Measurements from ENCODE around the gene USP20. TPM values are rescaled to one million over a fixed set of nuclear protein-coding genes. Genes with fewer than 3 reads are reported as not detected.

Gene USP20
- total RNA-seq, 1 donor = 10.5 TPM

GRCh38 chr9:129798973-129799372, 36.3 kb upstream of the USP20 start:
- Histone ChIP-seq H3K4me2 (ENCODE audit: insufficient read depth, low read length) (no peak overlapping the region), H3K27me3 (ENCODE audit: insufficient read depth, low read length) (peaks cover 22% of the 10 kb centered on the region), H3K9me3 (ENCODE audit: low read depth, low read length) (no peaks in the 10 kb centered on the region), H3K4me3 (ENCODE audit: insufficient read depth, low read length) (no peak overlapping the region), H4K20me1 (ENCODE audit: insufficient read depth, low read length) (no peaks in the 10 kb centered on the region), H3K79me2 (ENCODE audit: insufficient read depth, low read length) (peaks cover 6% of the 10 kb centered on the region), H3K4me1 (ENCODE audit: insufficient read depth, low read length) (peaks cover 5% of the 10 kb centered on the region), H2AFZ (ENCODE audit: low read length) (no peak overlapping the region), H3K36me3 (ENCODE audit: insufficient read depth, low read length) (no peaks in the 10 kb centered on the region), H3K27ac (ENCODE audit: low read depth, low read length) (no peak overlapping the region)
- TF ChIP-seq, protein P1, sequence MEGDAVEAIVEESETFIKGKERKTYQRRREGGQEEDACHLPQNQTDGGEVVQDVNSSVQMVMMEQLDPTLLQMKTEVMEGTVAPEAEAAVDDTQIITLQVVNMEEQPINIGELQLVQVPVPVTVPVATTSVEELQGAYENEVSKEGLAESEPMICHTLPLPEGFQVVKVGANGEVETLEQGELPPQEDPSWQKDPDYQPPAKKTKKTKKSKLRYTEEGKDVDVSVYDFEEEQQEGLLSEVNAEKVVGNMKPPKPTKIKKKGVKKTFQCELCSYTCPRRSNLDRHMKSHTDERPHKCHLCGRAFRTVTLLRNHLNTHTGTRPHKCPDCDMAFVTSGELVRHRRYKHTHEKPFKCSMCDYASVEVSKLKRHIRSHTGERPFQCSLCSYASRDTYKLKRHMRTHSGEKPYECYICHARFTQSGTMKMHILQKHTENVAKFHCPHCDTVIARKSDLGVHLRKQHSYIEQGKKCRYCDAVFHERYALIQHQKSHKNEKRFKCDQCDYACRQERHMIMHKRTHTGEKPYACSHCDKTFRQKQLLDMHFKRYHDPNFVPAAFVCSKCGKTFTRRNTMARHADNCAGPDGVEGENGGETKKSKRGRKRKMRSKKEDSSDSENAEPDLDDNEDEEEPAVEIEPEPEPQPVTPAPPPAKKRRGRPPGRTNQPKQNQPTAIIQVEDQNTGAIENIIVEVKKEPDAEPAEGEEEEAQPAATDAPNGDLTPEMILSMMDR (IDR thresholded peaks at IDR 0.05; ENCODE audit: extremely low read depth, low read depth, low read length) = no peak
- no peak for DNase-seq (ENCODE audit: insufficient read length, low spot score, missing footprints)

- Histone ChIP-seq H3K4me2 (ENCODE audit: insufficient read depth, low read length) (no peak overlapping the region), H3K27ac (ENCODE audit: low read depth, low read length) (no peak overlapping the region), H3K4me3 (ENCODE audit: insufficient read depth, low read length) (no peak overlapping the region), H3K36me3 (ENCODE audit: insufficient read depth, low read length) (peaks cover 8% of the 10 kb centered on the region), H2AFZ (ENCODE audit: low read length) (no peak overlapping the region), H3K9me3 (ENCODE audit: low read depth, low read length) (no peaks in the 10 kb centered on the region), H3K27me3 (ENCODE audit: insufficient read depth, low read length) (no peaks in the 10 kb centered on the region), H3K79me2 (ENCODE audit: insufficient read depth, low read length) (peaks cover 20% of the 10 kb centered on the region), H4K20me1 (ENCODE audit: insufficient read depth, low read length) (peaks cover 3% of the 10 kb centered on the region), H3K4me1 (ENCODE audit: insufficient read depth, low read length) (peaks cover 7% of the 10 kb centered on the region)
- no peak for DNase-seq (ENCODE audit: insufficient read length, low spot score, missing footprints)
- TF ChIP-seq, protein P1 (IDR thresholded peaks at IDR 0.05; ENCODE audit: extremely low read depth, low read depth, low read length) = no peak
Observed at GRCh38 chr9:129801504-129801903, 33.8 kb upstream of the USP20 start.

GRCh38 chr9:129802833-129803675, 32.2 kb upstream of the USP20 start, which contains the start of gene TOR1B:
TSS of gene TOR1B (plus strand) at chr9:129803184. CDS start at chr9:129803213, 29 bp downstream.
- Histone ChIP-seq H2AFZ (ENCODE audit: low read length) (peak within 1 kb of the TSS; percentile 85), H3K36me3 (ENCODE audit: insufficient read depth, low read length) (peaks cover 12% of the 10 kb centered on the region), H3K27me3 (ENCODE audit: insufficient read depth, low read length) (no peaks in the 10 kb centered on the region), H3K4me1 (ENCODE audit: insufficient read depth, low read length) (peaks cover 7% of the 10 kb centered on the region), H3K9me3 (ENCODE audit: low read depth, low read length) (no peaks in the 10 kb centered on the region), H4K20me1 (ENCODE audit: insufficient read depth, low read length) (peaks cover 3% of the 10 kb centered on the region), H3K79me2 (ENCODE audit: insufficient read depth, low read length) (peaks cover 20% of the 10 kb centered on the region), H3K27ac (ENCODE audit: low read depth, low read length) (peak within 1 kb of the TSS; percentile 49), H3K4me3 (ENCODE audit: insufficient read depth, low read length) (peak within 1 kb of the TSS; percentile 92), H3K4me2 (ENCODE audit: insufficient read depth, low read length) (peak within 1 kb of the TSS; percentile 99)
- DNase-seq (ENCODE audit: insufficient read length, low spot score, missing footprints) = peak; percentile 99
- TF ChIP-seq, protein P1 (IDR thresholded peaks at IDR 0.05; ENCODE audit: extremely low read depth, low read depth, low read length) = no peak

GRCh38 chr9:129803676-129804060, 31.6 kb upstream of the USP20 start:
- peak overlapping the region; percentile 85 for H2AFZ ChIP-seq (ENCODE audit: low read length)
- peak overlapping the region; percentile 49 for H3K27ac ChIP-seq (ENCODE audit: low read depth, low read length)
- peaks cover 3% of the 10 kb centered on the region for H4K20me1 ChIP-seq (ENCODE audit: insufficient read depth, low read length)
- no peaks in the 10 kb centered on the region for H3K27me3 ChIP-seq (ENCODE audit: insufficient read depth, low read length)
- peaks cover 12% of the 10 kb centered on the region for H3K36me3 ChIP-seq (ENCODE audit: insufficient read depth, low read length)
- DNase-seq (ENCODE audit: insufficient read length, low spot score, missing footprints) = peak; percentile 73
- H3K4me3 ChIP-seq (ENCODE audit: insufficient read depth, low read length) = peak overlapping the region; percentile 92
- TF ChIP-seq, protein P1 (IDR thresholded peaks at IDR 0.05; ENCODE audit: extremely low read depth, low read depth, low read length) = no peak
- peak overlapping the region; percentile 99 for H3K4me2 ChIP-seq (ENCODE audit: insufficient read depth, low read length)
- H3K4me1 ChIP-seq (ENCODE audit: insufficient read depth, low read length) = peaks cover 7% of the 10 kb centered on the region
- no peaks in the 10 kb centered on the region for H3K9me3 ChIP-seq (ENCODE audit: low read depth, low read length)
- H3K79me2 ChIP-seq (ENCODE audit: insufficient read depth, low read length) = peaks cover 20% of the 10 kb centered on the region
